HL-60/S4 treated with phorbol 12-myristate 13-acetate at 8.2 ng/mL for 4 days and 3 days (cell line): ENCODE measurements around the gene ANXA3.

Experiments
- in situ Hi-C: fragments of 300-500 bp; cut with MboI; formaldehyde crosslinking; loops from 2 replicates; pipeline ENCODE4 v1.15.0; 2022; ENCODE audit warnings: low sequenced_read_pairs

The ANXA3 gene

DNA sequence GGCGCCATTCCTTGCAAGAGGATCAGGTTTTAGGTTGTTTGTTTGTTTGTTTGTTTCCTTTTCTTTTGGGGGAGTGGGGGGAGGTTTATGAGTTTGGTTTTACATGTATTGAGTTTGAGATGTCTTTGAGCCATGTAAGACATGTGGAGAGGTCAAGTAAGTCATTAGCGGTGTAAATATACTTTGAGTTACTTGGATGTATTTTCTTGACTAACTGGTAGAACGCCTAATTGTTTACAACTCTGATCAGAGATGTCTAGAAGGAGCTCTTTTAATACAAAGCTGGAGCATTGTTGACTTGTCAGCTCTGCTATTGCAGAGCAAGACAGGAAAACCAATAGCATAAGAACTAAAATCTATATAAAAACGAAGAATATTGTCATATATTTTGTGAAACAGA is 57.1 kb downstream of the ANXA3 start:
- in situ Hi-C loops, result loop anchor here (25.0 kb wide), 1 partner anchor 254 kb away; no protein-coding TSS in a partner anchor

DNA sequence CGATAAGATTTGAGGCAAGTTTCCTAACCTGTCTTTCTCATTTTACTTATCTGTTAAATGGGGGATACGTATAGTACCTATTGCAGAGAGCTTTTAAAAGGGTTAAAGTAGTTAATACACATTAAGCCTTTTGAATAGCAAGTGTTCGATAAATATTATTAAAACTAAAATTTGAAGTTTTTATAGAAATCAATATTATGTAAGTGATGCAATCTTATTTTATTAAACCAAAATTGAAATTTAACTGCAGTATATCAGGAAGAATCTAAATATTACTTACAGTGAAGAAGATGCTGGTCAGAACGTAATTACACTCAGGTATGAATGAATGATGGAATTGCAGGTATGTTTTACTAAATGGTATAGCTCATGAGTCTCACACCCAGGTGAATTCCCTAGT is 58.0 kb downstream of the ANXA3 start:
- in situ Hi-C loops, result loop anchor here (25.0 kb wide), 1 partner anchor 253 kb away; no protein-coding TSS in a partner anchor

DNA sequence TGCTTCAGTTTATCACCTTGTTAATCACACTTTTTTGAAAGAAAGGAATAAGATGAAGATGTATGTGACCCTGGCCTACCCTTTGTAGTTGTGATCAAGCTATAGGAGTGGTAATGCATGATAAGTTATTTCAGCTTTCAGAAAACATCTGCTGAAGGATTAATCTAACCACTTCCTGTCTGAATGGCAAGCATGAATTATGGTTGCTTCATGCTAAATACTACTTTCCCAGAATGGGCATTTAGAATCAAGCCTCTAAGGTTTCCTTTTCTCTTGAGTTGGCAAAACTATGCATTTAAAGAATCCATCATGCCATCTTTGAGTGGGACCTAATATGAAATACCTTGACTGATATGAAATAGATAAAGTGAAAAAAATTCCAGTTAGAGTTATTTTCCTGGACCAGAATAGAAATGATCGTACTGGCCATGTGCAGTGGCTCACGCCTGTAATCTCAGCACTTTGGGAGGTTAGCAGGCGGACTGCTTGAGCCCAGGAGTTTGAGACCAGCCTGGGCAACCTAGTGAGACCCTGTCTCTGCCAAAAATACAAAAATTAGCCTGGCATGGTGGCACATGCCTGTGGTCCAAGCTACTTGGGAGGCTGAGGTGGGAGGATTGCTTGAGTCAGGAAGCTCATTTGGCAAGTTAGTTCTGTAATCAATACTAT is 59.1 kb downstream of the ANXA3 start:
- in situ Hi-C loops, result loop anchor here (25.0 kb wide), 1 partner anchor 252 kb away; no protein-coding TSS in a partner anchor

DNA sequence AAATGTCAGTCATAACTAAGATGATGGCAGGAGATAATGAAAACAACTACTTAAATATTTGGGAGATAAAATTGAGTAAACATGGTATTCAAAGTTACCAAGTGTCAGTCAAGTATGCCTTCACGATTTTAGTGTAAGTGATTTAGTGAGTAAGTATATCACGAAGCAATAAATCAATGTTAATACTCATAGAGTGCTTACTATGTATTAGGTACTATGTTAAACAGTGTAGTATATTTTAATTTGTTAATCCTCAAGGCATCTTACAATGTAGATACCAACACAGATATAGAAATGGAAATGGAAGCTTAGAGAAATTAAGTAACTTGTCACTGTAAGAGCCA is 59.6 kb downstream of the ANXA3 start:
- in situ Hi-C loops, result loop anchor here (25.0 kb wide), 1 partner anchor 251 kb away; no protein-coding TSS in a partner anchor

DNA sequence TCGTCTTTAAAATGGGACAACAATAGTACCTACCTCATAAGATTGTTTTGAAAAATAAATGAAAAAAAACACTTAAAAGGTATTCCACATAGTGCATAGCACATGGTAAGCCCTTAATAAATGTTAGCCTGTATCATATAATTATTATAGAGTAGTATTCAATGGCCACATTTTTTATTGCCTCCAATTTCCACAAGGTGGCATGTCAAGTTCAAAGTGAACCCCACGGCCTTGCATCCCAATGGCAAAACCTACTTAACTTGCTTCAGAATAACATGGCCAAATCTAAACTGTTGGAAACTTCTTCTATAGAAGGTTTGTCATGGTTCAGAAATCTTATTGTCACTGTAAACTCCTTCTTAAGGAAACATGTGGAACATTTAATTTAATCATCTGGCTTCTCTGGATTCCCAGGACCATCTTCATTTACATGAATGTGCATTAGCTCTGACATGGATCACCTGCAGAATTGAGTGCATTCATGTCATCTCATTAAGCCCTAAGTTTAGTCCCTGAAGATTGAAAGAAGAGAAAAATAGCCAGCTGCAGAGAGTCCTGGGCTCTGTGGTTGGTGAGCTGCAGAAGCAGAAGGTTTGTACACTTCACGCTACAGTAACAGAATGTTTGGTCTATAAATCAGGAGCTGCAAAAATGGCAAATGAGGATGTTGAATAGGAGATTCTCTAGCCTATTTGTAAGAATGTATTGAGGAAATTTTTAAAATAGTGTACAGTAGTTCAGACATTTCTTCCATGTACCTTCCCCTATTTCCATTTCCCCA is 61.0 kb downstream of the ANXA3 start:
- in situ Hi-C loops, result loop anchor here (25.0 kb wide), 1 partner anchor 250 kb away; no protein-coding TSS in a partner anchor

DNA sequence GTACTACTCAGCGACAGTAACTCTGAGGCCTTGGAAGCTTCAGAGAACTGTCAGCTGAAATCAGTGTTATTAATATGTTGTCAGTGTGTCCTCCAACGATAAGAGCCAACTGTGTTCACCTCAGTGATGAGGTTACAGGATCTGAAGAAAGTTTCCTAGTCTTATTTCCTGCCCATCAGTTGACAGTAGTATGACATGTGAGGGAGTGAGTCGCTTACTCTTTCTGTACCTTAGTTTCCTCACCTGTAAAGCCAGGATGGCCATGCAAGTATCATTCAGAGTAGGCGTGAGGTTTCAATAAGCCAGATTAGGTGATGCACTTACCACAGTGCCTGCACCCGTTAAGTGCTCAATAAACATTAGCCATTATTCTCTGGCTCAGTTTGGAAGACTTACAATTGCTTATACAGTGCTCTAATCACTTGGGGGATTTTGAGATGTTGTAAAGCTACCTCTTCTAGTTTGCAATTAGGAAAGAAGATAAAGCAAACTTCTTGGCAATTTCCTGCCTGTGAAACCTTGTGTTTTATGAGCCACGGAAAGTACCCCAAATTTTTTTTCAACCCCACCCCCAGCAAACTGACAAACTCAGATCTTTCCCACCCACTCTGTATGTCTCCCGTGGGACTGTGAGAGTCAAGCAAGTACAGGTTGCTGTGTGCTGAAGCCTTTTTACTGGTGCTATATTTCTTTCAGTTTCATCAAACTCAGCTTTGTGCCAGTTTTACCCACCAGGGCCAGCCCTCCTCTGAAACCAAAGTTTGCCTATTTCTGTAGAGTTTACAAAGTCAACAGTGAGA is 62.2 kb downstream of the ANXA3 start:
- in situ Hi-C loops, result loop anchor here (25.0 kb wide), 1 partner anchor 249 kb away; no protein-coding TSS in a partner anchor

DNA sequence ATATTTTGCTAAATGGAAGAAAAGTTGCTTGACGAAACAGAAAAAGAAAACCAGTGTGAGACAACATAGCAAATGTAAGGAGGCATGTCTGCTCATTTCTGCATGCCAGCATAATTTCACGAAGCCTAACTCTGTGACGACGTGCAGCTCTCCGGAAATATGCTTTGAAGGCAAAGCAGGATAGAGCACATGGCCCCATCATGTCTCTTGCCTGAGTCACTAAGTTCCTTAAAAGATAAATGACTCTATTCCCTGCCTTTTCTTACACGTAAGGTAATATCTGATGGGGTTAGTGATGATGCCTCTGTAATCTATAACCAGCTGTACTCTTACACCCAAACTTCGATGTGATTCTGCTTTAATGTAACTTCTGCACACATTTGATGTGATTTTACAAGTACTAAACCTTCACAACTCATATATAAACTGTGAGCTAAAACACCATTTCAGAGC is 64.5 kb downstream of the ANXA3 start:
- in situ Hi-C loops, result loop anchor here (25.0 kb wide), 1 partner anchor 246 kb away; no protein-coding TSS in a partner anchor

DNA sequence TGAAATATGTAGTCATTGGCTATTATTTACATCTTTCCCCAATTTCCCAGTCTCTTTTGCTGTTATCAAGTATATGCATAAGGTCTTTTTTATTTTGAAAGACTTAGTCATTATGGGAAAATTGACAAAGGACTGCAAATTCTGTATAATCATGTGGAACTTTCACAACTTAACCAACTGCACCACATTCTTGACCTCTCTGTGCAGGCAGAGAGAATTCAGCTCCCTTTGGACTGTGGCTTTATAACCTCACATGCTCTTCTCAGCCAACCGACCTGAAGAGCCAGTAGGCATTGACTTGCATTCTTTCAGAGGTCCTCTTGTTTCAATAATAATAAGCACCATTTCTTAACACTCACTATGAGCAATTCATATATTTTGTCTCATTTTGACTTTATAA is 66.9 kb downstream of the ANXA3 start:
- in situ Hi-C loops, result loop anchor here (25.0 kb wide), 1 partner anchor 244 kb away; no protein-coding TSS in a partner anchor

DNA sequence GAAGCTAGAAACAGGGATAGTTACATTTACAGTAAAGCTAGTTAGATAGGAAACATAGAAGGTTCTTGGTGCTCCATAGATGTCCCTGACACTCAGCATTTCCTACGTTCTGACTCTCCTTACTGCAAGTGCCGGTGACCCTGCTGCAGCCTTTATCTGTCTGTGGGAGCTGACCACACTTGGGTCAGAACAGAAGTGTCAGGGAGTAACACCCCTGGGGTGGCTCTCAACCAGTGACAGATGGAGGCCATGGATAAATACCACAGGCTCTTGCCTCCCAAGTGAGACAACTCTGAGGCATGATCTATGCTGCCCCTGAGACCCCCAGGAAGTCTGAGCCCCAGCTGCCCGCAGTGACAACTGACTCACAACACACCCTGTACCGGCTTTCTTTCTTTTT is 69.8 kb downstream of the ANXA3 start:
- in situ Hi-C loops, result loop anchor here (25.0 kb wide), 1 partner anchor 241 kb away; no protein-coding TSS in a partner anchor

DNA sequence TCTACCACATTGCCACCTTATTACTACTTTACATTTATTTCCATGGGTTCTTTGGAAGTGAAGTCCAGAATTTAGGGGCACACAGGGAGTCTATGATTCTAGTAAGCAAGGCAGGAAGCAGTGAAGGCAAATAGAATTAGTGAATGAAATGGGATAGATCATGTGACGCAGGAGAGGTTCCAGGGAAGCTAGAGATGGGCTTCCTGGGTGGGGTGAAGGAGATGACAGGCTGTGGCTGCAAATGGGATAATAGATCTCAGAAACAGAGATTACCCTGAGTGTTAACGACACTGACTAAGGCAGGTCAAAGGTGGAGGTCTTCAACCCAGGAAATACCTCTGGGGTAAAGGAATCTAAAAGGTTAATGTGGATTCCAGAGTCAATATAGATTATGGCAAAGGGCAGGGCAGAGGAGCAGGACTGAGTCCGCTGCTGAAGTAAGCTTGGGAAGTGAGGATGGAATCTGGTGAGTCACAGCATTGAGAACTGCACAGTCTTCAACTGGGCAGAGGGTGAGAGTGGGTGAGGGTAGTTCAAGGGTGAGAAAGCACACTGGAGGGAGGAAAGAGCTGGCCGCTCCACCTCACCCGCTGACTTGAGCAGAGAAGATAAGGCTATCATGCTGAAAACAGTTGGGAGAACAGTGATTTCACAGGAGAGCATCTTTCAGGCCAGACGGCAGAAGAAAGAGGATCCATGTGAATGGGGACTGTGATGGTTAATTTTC is 70.8 kb downstream of the ANXA3 start:
- in situ Hi-C loops, result loop anchor here (25.0 kb wide), 1 partner anchor 240 kb away; no protein-coding TSS in a partner anchor

DNA sequence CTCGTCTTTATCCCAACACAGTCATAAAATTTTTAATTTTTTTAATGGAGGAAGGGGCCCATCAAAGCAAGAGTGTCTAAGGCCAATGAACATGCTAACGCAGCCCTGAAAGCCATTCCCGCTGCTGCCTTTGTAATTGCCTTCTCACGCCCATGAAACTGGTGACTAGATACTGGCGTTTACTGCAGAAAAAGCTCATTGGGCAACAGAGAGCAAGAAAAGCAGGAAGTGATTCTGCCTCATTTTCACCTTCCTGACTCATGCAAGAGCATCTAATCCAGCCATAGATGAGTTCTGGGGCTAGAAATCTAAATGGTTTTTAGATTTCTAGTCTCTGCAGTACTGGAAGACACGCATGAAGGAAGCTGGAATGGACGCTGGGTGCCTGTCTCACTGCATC is 72.5 kb downstream of the ANXA3 start:
- in situ Hi-C loops, result loop anchor here (25.0 kb wide), 1 partner anchor 238 kb away; no protein-coding TSS in a partner anchor

DNA sequence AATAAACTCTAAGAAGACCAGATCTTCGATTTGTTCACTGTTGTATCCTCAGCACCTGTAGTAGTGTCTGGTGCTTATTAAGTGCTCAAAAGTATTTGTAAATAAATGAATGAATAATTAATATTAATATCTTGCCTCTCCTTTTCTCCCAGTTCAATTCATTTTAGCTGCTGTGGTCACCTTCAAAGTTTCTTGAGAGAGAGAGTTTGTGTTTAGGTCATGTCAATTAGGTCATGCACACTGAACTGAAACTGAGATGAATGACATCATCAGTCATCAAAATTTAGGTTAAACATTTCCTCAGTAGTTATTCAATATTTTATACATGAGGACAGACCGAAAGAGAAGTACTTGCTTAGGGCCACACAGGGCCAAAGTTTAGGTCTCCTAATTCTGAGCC is 73.5 kb downstream of the ANXA3 start:
- in situ Hi-C loops, result no loop called here

DNA sequence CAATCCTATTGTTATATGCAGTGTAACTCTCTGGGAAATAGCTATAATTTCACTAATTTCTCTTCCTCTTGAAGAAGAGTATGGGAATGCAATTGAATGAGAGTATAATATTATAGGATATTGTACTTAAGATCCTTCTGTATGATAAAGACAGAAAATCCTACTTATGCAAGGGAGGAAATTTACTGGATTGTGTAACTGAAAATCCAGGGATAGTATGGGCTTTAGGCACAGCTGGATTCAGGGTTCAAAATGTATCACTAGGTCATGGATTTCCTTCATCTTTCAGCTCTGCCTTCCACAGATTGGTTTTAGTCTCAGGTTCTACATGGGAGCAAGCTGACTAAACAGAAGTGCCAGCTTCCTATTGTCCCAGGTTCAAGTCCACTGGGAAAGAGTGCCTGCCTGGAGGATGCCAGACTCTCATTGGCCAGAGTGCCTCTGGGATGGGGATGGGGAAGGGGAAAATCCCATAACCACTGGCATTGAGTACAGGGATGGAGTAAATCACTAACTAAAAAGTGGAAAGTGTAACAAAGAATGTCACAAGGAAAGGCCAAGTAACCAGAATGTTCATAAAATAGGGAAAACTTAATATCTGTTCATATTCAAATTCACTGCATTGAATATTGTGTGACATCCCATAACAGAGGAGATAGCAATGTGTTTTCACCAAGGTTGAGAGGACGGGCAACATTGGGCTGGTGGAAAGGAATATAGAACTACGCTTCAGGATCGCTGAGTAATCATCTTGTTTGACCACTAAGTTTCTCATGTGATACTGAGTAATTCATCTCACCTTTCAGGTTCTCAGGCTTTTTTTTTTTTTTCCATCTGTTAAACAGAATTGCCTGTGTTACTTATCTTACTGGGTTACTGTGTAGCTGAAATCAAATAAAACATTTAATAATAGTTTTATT is 75.7 kb downstream of the ANXA3 start:
- in situ Hi-C loops, result no loop called here

DNA sequence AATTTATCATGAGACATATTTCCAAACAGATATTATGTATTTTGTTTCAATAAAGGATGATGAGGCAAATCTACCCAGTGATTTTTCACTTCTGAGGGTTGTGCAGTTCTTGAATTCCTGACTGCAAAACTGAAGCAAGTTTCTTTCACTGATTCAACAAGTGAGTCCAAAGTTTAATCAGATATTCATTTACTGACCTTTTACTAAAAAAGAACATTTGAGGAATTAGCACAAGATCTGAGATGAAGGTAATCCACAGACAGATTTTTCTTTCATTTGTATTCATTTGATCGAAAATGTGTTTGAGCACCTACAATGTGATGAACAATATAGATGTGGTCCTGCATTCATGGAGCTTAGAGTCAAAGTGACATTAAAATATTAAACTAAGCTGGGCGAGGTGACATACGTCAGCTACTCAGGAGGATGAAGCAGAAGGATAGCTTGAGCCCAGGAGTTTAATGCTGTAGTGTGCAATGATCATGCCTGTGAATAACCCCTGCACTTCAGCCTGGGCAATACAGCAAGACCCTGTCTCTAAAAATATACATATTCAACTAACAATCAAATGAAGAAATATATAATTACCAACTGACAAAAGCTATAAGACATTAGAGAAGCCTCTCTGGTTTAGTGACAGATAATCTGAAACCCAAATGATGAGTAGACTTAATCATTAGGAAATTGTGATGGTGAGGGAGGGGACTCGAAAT is 76.6 kb downstream of the ANXA3 start:
- in situ Hi-C loops, result no loop called here

DNA sequence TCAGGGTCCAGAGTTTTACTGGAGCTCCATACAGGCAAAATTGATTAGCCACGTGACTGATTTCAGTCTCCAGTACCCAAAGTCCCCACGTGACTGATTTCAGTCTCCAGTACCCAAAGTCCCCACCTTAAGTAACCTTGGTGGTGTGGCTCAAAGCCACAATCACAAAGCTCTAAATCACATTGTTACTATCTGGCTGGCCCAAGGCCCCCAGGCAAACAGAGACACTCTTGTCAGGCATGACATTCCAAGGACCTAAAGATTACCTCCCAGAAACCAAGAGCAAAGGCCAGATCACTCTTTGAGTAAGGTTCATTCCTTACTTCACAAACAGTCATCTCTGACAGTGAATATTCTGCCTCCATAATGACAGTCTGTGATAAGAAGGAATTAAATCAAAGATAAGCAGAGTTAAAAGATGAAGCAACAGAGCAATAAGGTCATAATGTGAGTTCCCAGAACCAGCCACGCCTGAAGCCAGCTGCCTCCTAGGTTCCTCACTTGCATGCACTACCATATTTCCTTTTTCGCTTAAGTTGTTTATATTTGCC is 78.5 kb downstream of the ANXA3 start:
- in situ Hi-C loops, result no loop called here

DNA sequence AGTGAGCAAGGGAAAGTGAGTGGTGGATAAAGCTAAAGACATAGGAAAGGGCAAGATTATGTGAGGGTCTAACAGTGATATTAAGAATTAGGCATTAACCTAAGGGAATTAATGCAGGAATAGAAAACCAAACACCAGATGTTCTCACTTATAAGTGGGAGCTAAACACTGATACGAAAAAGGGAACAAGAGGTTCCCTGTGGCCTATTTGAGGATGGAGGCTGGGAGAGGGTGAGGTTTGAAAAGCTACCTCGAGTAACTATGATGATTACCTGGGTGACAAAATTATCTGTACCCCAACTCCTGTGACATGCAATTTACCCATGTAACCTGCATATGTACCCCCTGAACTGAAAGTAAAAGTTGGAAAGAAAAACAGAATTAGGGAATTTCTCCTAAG is 79.0 kb downstream of the ANXA3 start:
- in situ Hi-C loops, result no loop called here

DNA sequence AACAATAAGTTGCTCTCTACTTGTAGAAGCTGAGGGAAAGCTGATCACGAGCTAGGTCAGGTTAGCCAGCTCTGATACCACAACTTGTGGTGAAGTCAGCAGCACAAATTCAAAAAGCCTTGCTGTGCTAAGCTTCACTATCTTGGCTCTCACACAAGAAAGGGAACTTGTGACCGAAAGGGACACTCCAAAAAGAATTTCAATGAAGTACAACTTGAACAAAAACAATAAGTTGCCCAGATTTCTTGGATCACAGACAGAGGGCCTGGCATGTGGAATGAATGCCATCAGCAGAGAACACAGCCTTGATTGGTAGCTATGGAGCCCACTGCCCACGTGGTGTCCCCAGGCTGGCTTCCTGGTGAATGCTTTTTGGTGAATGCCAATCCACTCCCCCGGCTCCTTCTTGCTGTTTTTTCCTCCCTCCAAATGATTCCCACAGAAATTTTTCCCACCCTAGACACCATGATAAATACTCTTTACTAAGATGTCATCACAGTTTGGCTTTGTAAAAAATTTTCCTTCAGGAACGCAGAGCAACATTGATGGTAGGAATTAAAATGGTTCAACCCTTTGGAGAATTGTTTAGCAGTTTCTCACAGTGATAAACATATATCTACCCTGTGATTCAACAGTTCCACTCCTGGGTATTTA is 82.6 kb downstream of the ANXA3 start:
- in situ Hi-C loops, result no loop called here
